Activated B cell treated with CpG ODN at 0.5 μM for 24 hours (primary cell): ENCODE measurements around the gene MINDY4. TPM values are rescaled to one million over a fixed set of nuclear protein-coding genes. Genes with fewer than 3 reads are reported as not detected.

Source experiments
- ATAC-seq: fragments of 200-7000 bp; cut with Tn5 transposase; one replicate; pipeline ENCODE4 v1.10.0; 2021; ENCODE audit warnings: low read depth, mild to moderate bottlenecking, moderate library complexity
- CTCF ChIA-PET: fragments of 350-600 bp; sonication (Branson Sonifier 250); formaldehyde crosslinking; loops from one replicate; lab custom pipeline; 2021; ENCODE audit warnings: antibody characterized with exemption; lab: Charles Lee
- POLR2A ChIA-PET: fragments of 350-600 bp; sonication (Branson Sonifier 250); formaldehyde crosslinking; loops from one replicate; lab custom pipeline; 2021; ENCODE audit warnings: antibody characterized with exemption; lab: Charles Lee
- DNase-seq: peaks from one replicate; pipeline ENCODE4 v3.0.0; 2022
- H3K27ac Mint-ChIP-seq: one replicate; pipeline ENCODE4 v1.8.0; 2020; ENCODE audit warnings: mixed read lengths
- H3K27me3 Mint-ChIP-seq: one replicate; pipeline ENCODE4 v1.8.0; 2021; ENCODE audit warnings: mixed read lengths
- H3K36me3 Mint-ChIP-seq: one replicate; pipeline ENCODE4 v1.8.0; 2021; ENCODE audit warnings: low read depth, mixed read lengths
- H3K4me1 Mint-ChIP-seq: one replicate; pipeline ENCODE4 v1.8.0; 2021; ENCODE audit warnings: mixed read lengths
- H3K4me3 Mint-ChIP-seq: one replicate; pipeline ENCODE4 v1.8.0; 2020; ENCODE audit warnings: mild to moderate bottlenecking, mixed read lengths
- H3K9me3 Mint-ChIP-seq: one replicate; pipeline ENCODE4 v1.8.0; 2020; ENCODE audit warnings: mixed read lengths
- intact Hi-C: fragments of 100-400 bp; cut with micrococcal nuclease; formaldehyde crosslinking; loops from one replicate; pipeline ENCODE4 v1.15.1; 2024
- total RNA-seq: library from RNA; stranded (reverse); gene quantifications from 2 replicates; pipeline ENCODE4 v1.2.3, GENCODE V29; 2022
- TF ChIP-seq, protein P1 (sequence below): fragments of 200-600 bp; IDR thresholded peaks from one replicate; pipeline ENCODE4 v1.8.0; 2022; ENCODE audit warnings: antibody characterized with exemption, mild to moderate bottlenecking

The MINDY4 gene
- total RNA-seq, 1 donor from 2014 or later, result 1.2 TPM

GRCh38 chr7:30879139-30880124, 108.2 kb downstream of the MINDY4 start:
- ATAC-seq (no peak), DNase-seq (no peak)
- H3K4me3 Mint-ChIP-seq, result no peak overlapping the region
- H3K36me3 Mint-ChIP-seq, result no peaks in the 10 kb centered on the region
- intact Hi-C loops, result no loop called here
- TF ChIP-seq, protein P1, sequence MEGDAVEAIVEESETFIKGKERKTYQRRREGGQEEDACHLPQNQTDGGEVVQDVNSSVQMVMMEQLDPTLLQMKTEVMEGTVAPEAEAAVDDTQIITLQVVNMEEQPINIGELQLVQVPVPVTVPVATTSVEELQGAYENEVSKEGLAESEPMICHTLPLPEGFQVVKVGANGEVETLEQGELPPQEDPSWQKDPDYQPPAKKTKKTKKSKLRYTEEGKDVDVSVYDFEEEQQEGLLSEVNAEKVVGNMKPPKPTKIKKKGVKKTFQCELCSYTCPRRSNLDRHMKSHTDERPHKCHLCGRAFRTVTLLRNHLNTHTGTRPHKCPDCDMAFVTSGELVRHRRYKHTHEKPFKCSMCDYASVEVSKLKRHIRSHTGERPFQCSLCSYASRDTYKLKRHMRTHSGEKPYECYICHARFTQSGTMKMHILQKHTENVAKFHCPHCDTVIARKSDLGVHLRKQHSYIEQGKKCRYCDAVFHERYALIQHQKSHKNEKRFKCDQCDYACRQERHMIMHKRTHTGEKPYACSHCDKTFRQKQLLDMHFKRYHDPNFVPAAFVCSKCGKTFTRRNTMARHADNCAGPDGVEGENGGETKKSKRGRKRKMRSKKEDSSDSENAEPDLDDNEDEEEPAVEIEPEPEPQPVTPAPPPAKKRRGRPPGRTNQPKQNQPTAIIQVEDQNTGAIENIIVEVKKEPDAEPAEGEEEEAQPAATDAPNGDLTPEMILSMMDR, result no peak
- H3K4me1 Mint-ChIP-seq, result no peaks in the 10 kb centered on the region
- ChIA-PET CTCF (no interaction called here), POLR2A (no interaction called here)
- H3K9me3 Mint-ChIP-seq, result no peaks in the 10 kb centered on the region
- H3K27ac Mint-ChIP-seq, result no peak overlapping the region
- H3K27me3 Mint-ChIP-seq, result peaks cover 2% of the 10 kb centered on the region

DNA sequence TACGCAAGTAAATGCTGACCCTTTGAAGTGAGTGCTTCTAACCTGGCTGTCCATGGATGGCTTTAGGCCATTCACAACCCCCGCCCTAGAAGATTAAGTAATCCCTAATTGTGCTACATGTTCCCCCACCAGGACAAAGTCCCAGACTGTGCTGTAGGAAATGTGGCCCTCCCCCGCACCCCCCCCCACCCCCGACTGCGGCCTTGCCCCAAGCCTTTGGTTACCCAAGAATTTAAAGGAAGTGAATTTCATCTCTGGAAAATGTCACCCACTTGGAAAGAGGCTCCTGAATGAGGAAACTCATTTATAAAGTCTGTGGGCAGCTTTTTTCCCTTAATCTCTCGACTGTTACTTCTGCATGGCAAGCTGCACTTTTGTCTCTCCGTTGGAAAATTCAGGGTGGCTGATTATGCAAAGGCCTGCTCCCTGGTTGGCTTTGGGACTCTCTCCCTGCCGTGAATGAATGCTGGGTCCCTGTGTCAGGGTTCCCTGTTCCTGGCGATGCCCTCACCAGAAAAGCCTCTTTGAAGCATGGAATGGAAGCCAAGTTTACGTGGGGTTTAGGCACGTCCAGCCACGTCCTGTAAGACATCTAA, 109.0 kb downstream of the MINDY4 start:
- POLR2A ChIA-PET, result no interaction called here
- CTCF ChIA-PET, result no interaction called here
- DNase-seq (no peak), ATAC-seq (no peak)
- intact Hi-C loops, result no loop called here
- no peak overlapping the region for H3K4me3 Mint-ChIP-seq
- no peak overlapping the region for H3K27ac Mint-ChIP-seq
- no peaks in the 10 kb centered on the region for H3K9me3 Mint-ChIP-seq
- no peaks in the 10 kb centered on the region for H3K36me3 Mint-ChIP-seq
- H3K4me1 Mint-ChIP-seq, result no peaks in the 10 kb centered on the region
- TF ChIP-seq, protein P1, result no peak
- H3K27me3 Mint-ChIP-seq, result peaks cover 2% of the 10 kb centered on the region

- ChIA-PET POLR2A (no interaction called here), CTCF (no interaction called here)
- Mint-ChIP-seq H3K27ac (no peak overlapping the region), H3K4me1 (no peaks in the 10 kb centered on the region), H3K36me3 (no peaks in the 10 kb centered on the region), H3K27me3 (peaks cover 2% of the 10 kb centered on the region), H3K9me3 (no peaks in the 10 kb centered on the region), H3K4me3 (no peak overlapping the region)
- TF ChIP-seq, protein P1, result no peak
- no peak for ATAC-seq
- intact Hi-C loops, result no loop called here
- no peak for DNase-seq
Observed at GRCh38 chr7:30880941-30881340, 109.7 kb downstream of the MINDY4 start.

GRCh38 chr7:30881448-30881847, 110.2 kb downstream of the MINDY4 start:
- no peak overlapping the region for H3K27ac Mint-ChIP-seq

GRCh38 chr7:30884881-30885280, 113.7 kb downstream of the MINDY4 start:
- CTCF ChIA-PET, result no interaction called here
- DNase-seq, result no peak
- intact Hi-C loops, result no loop called here
- no peak for ATAC-seq
- TF ChIP-seq, protein P1, result no peak
- H3K27me3 Mint-ChIP-seq, result peaks cover 2% of the 10 kb centered on the region
- no peak overlapping the region for H3K27ac Mint-ChIP-seq
- POLR2A ChIA-PET, result no interaction called here
- no peaks in the 10 kb centered on the region for H3K36me3 Mint-ChIP-seq
- no peaks in the 10 kb centered on the region for H3K4me1 Mint-ChIP-seq
- no peak overlapping the region for H3K4me3 Mint-ChIP-seq
- no peaks in the 10 kb centered on the region for H3K9me3 Mint-ChIP-seq

More at GRCh38 chr7:30881448-30881847, 110.2 kb downstream of the MINDY4 start:
- ATAC-seq (no peak), DNase-seq (no peak)
- intact Hi-C loops, result no loop called here
- H3K36me3 Mint-ChIP-seq, result no peaks in the 10 kb centered on the region
- ChIA-PET CTCF (no interaction called here), POLR2A (no interaction called here)
- TF ChIP-seq, protein P1, result no peak
- H3K9me3 Mint-ChIP-seq, result no peaks in the 10 kb centered on the region
- H3K4me1 Mint-ChIP-seq, result no peaks in the 10 kb centered on the region
- H3K27me3 Mint-ChIP-seq, result peaks cover 2% of the 10 kb centered on the region
- H3K4me3 Mint-ChIP-seq, result no peak overlapping the region
